ENCODE measurements around the gene CRADD.
A peak's percentile ranks its signal among the peaks of the same experiment; 100 is the strongest.
"Not testable (repeated sequence)": the region's sequence is repeated elsewhere in the genome, so short reads cannot be mapped to it uniquely, and the experiment has no call there.

Gene CRADD

DNA sequence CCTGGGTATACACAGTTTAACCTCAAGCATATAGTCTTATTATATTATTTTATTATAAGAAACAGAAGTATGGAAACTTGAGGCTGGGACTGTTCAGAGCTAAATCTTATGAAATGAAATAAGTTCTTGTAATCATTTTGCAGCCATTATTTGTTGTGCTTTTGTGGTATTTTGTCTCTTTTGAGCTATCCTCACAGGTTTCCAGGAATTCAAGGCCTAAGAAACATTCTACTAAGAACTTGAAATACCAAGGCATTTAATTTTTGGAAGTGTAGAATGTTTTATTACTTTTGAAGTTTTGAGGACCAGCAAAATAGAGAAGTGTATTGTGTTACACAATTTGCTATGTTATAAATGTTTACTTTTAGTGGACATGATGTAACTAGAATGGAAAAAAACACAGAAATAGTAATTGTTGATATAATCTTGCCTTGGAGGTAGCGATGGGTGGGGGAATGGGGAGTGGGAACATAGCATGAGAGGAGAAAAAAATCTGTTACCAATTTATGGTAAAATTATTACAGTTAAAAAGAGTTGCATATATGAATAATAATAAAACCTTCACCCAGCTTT, 81.7 kb downstream of the CRADD start:
- DNase-seq (ENCODE audit: low read depth): no peak

DNA sequence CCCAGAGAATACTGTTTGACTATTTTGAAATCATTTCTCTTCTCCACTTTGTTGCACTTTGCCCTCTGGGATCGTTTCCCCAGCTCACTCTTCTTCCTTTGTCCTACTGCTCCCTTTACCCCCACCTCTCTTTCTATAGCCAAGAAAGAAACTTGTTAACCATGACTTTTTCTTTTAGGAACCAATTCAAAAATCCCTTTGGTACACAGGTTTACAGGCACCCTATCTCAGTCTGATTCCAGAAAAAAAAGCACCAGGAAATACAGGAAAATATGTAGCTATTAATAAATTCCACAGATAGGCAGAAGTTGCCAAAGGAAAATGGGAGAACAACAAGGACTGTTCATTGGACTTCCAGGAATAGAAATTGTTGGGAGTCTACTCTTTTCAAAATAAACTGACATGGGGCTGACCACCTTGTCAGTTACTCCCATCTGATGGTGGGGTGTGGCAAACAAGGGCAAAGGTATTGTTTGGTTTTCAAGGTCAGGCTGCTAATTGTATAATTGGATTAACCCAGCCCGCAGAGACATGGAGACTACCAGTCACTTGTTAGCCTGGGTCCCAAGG, 82.4 kb downstream of the CRADD start:
- no peak for DNase-seq (ENCODE audit: low read depth)

DNA sequence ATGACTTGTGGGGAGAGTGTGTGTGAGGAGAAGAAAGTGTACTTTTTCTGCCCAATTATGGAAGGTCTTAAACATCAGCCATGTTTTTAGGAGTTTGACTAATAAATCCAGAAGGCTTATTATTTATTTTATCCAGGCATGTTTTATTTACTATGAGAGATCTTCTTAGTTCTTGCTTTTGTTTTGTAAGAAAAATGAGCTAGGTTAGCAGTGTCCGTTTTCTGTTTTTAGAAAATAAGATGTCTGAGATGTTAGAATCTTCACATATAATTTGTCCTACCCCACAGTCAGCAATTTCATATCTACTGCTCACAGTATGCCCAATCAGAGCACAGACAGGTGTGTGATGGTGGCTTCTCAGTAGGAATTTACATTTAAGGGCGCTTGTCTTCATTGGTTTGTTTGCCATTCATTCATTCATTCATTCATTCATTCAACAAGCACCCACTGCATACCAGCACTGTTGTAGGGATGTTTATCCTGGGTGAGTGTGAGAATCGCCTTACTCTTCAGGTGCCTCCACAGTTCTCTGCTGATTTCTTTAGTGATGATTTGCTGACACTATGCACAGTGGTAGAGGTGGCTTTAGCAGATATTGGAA, 83.2 kb downstream of the CRADD start:
- DNase-seq (ENCODE audit: low read depth): no peak

DNA sequence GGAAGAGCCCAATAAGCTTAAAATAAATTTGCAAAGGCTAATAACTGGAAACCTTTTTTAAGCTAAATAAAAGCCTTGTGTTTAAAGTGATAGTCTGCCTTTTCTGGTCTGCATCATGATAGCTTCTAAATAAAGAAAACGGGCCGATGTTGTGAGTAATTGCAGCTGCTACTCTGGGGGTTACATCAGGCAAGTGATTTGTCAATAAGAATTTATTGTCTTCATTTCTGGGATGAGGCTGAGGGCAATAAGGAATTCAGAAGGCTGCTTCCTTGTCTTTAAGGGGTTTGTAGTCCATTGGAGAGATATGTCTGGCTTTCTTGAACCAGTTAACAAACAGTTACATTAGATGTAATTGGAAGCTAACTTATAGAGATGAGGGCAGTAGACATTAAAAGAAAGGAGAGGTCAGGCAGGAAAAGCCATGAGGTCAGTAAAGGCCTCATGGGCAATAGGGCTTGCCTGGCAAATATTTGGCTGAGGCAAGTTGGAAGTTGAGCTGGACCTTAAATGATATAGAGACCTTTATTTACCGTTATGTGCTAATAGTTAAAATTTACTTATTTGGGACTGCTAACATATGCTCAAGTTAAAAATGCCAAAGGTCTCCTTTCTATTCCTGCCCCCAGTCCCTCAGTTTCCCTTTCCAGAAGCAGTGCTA, 85.0 kb downstream of the CRADD start:
- DNase-seq (ENCODE audit: low read depth): no peak

DNA sequence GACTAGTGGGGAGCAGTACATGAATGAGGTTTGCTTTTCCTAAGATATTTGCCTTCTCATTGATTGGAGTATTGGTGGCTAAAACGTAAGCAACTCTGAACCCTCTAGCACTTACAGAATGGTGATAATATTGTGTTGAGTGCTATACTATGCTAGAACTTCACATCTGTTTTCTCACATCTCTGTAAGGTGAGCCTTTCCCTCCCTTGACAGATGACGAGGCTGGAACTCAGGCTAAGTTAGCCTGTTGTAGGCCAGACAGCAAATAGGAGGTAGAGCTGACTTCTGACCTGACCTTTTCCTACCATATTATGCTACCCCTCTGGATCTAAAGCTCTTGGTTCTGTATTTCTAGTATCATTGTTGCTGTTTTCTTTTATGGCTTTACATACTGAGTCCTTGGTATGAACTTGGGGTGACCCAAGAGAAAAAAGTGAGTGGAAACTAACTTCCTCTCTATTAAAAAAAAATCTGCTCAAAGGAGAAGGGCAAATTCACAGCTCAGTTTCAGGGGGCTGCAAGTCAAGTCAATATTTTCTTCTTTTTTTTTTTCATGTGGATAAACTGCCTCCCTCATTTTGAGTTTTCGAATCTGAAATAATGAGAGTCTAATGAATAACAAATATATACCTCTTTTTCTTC, 85.9 kb downstream of the CRADD start:
- no peak for DNase-seq (ENCODE audit: low read depth)

DNA sequence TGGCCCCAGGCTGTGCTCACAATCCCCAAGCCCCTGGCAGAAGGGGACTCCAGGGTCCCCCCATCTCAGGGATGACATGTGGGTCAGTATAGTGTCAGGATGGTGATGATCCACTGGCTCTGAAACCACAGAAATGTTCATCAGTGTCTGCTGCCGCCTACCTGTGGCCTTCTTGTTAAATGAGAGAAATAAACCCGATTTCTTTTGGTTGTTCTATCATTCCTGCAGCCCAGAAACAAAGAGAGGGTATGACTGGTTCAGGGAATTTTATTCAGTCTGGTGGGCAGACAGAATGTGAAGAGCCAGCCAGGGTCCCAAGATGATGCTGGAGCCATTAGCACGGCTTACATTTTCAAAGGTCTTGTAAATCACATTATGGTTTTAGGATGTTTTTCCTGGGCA, 86.6 kb downstream of the CRADD start:
- no peak for DNase-seq (ENCODE audit: low read depth)

DNA sequence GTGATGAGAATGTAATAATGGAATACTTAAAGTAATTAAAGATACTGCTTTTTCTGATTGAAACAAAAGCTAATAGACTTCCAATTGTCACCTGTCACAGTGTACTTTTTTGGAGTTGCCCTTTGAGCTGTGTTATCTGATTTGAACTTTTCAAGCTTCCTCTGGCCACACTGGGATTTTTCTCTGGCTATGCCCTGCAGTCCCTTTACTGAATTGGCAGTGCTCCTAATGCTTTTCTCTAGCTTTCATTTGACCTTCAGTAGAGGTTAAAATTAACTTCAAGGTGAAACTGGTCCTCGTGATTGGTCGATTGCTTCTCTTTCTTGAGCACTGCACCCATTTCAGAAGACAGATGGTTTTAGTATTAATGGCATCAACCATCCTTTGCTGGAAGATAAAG, 89.2 kb downstream of the CRADD start:
- DNase-seq (ENCODE audit: low read depth): no peak

DNA sequence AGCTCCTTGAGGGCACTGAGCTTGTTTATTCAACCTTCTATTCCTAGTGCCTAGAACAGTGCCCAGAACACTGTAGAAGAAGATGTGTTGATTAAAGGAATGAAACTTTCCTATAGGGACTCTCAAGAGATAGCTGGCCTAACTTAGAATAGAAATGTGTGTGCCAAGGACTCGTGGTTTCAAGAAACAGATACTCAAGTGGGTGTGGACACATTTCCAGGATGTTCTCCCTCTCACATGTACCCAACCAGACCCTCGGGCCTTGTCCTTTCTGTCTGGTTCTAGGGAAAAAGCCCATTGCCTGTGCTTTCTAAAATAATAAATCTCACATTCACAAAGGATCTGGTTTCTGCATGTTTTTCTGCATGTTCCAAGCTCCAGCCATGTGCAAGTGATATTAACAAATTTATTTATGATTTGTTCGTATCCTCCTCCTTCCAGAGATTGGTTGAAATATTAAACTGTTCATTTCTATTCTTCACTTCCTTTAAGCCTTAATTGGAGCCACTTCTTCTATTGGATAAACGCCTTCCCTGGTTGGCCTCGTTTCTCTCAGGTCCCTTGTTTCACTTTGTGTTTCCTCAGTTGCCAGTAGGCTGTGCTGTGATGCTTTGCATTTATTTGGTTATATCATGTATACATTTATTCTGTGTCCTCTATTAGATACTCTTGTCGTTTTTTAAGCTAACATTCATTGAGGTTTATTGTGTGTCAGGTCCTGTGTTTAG, 89.8 kb downstream of the CRADD start:
- no peak for DNase-seq (ENCODE audit: low read depth)

DNA sequence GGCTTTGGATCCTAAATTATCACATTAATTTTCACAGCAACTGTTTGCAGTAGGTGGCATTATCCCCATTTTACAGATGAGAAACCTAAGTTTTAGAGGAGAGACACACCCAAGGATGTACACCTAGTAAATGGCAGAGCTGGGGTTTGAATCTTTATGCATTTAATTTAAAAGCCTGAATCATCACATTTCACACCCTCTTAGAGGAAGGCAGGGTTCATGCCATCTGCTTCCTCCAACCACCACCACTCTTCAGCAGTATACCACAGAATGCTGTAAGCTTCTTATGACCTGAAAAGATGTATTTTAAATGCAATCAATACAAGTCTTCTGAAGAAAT, 90.3 kb downstream of the CRADD start:
- no peak for DNase-seq (ENCODE audit: low read depth)

DNA sequence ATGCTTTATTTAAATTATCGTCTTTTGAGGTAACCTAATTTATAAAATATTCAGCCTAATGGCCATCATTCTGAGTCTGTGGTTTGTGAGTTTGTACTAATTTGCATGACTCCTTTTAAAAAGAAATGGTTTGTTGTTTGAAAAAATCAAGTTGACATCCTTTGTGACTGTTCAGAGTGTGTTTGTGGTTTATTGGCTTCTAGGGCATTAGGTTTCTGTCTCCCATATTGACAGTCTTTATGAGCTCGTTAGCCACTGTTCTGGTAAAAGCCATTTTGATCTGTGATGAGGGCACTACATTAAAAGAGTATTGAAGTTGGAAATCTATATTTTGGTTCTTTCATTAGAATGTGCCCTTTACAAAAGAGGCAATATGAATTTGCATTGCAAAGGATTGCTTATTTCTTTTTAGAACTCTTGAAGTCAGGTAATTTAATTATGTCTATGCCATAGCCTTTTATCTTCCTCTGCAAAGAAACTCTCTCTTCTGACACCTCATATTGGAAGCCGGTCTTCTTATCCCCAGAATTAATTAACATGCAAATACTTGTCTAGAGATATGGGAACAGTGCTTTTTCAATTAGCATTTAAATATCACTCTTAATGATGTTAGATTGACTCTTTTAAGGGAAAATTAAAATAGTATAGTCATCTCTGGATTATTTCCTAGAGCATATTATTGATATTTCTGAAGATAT, 95.0 kb downstream of the CRADD start:
- no peak for DNase-seq (ENCODE audit: low read depth)

DNA sequence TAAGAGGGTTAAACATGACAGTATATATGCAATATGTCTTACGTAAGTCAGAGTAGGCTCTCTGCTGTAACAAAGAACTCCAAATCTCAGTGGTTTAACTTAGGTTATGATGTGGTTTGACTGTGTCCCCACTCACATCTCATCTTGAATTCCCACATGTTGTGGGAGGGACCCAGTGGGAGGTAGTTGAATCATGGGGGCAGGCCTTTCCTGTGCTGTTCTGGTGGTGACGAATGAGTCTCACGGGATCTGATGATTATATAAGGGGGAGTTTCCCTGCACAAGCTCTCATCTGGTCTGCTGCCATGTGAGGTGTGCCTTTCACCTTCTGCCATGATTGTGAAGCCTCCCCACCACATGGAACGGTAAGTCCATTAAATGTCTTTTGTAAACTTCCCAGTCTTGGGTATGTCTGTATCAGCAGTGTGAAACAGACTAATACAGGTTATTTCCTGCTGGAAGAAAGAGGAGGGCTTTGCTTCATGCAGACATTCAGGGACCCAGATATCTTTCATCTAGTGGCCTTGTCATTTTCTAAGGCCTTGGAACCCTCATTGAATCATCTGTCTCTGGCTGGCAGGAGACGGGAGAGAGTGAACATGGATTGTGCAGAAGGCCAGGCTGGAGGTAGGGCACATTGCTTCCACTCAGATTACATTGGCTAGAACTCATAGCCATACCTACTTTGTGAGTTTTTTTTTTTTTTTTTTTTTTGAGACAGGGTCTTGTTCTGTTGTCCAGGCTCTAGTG, 96.1 kb downstream of the CRADD start:
- no peak for DNase-seq (ENCODE audit: low read depth)

DNA sequence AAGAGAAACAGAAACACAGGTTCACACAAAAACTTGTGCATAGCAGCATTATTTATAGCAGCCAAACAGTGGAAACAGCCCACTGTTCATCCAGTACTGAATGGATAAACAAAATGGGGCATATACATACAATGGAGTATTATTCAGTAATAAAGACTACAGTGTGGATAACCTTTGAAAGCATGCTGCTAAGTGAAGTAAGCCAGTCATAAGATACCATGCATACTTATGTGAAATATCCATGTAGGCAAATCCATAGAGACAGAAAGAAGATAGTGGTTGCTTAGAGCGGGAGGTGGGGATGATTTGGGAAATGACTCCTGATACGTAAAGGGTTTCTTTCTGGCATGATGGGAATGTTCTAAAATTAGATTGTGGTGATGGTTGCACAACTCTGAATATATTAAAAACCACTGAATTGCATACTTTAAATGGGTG, 99.4 kb downstream of the CRADD start:
- peak; percentile 86 for DNase-seq (ENCODE audit: low read depth)

DNA sequence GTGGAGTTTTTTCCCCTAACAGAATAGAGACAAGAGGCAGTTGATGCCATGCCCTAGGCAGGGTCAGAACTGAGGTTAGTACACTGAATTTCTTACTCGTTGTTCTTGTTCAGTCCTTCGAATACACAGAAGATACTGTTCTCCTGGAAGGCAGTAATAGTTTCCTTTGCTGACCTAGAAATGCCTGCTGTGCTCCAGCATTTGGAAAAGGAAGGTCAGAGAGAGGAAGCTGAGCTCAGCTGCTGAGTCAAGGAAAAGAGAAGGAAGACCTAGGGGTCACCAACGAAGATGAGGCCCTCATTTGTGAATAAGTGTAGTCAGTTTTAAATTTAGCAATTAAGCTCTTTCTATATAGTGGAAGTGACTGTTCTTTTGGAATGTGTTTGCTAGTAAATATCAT, 100.1 kb downstream of the CRADD start:
- DNase-seq (ENCODE audit: low read depth): no peak

DNA sequence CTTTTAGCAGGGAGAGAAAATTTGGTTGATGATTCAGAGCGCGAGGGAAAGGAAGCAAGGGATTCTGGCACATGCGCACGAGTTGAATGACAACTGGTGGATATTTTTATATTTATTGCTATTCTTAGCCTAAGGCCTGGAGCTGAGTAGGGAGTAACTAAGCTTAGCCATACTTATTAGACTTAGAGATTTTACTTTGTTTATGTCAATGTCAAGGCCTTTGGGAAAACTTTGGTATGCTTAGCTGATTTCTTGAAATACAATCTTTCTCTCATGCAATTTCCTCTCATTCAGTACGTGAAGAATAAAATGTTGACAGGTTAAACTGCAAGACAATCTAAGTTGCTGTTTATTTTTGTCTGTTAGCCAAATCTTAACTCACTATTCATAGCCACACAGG, 101.1 kb downstream of the CRADD start:
- DNase-seq (ENCODE audit: low read depth): peak; percentile 88

DNA sequence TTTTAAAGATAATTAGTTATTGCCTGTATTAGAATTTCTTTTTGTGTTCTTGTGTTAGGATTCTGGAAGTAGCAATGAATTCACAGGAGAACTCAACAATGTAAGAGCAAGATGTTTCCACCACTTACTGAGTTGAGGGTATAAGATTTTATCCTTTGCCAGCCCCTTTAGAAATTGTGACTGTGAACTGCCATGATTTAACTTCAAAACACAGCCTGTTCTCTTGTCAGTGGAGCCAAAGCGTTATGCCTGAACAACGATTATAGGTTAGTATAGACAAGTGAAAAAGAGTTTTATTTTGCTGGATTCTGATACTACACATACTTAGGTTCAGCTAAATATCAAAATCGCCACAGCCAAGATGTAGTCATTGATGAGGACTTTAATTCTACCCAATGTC, 101.6 kb downstream of the CRADD start:
- DNase-seq (ENCODE audit: low read depth): no peak

DNA sequence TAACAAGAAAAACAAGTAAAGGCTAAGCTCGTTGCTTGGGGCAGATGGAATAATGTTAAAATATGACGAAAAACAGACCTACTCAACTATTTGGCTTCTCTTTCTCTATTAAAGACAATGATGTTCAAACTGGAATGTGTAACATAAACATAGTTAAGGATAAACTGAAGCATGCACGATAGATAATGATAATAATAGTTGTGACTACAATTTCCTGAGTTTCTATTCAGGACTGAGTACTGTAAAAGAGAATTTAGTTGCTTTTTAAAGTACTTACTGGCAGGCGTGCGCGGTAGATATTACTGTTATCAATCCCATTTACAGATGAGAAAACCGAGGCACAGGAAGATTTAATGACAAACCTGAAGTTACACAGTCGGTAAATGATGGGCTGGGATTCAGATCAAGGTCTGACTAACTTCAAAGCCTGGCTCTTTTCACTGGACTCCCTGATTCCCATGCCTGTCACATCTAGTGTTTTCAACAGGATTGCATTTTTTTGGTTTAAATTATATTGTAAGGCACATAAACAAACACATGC, 103.0 kb downstream of the CRADD start:
- no peak for DNase-seq (ENCODE audit: low read depth)

DNA sequence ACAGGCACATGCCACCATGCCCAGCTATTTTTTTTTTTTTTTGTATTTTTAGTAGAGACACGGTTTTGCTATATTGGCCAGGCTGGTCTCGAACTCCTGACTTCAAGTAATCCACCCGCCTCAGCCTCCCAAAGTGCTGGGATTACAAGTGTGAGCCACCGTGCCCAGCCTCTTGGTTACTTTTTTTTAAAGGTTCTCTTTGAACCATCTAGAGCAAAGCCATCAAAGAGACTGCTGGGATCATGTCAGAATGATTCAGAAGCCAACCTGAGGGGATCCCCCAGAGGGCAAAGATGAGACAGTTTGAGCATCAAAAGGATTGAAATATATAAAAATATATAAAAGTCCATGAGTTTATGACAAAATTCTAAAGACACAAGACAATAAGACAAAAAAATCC, 103.7 kb downstream of the CRADD start:
- DNase-seq (ENCODE audit: low read depth): not testable (repeated sequence)

DNA sequence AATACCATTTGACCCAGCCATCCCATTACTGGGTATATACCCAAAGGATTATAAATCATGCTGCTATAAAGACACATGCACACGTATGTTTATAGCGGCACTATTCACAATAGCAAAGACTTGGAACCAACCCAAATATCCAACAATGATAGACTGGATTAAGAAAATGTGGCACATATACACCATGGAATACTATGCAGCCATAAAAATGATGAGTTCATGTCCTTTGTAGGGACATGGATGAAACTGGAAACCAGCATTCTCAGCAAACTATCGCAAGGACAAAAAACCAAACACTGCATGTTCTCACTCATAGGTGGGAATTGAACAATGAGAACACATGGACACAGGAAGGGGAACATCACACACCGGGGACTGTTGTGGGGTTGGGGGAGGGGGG, 104.8 kb downstream of the CRADD start:
- not testable (repeated sequence) for DNase-seq (ENCODE audit: low read depth)

DNA sequence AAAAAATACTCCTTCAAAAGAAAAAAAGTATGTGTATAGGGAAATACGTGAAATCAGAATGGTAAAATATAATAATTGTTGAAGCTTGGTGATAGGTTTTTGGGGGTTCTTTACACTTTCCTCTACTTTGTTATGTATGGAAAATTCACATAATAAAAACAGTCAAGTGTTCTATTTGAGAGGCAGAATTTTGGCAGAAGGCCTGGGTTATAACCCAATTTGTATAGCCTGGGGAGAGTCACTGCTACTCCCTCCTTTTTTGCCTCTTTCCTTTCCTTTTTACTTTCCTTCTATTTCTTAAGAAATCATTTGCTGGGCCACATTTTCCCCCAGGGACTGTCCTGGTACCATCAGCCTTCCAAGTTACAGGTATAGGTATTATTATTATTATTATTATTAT, 105.7 kb downstream of the CRADD start:
- no peak for DNase-seq (ENCODE audit: low read depth)

DNA sequence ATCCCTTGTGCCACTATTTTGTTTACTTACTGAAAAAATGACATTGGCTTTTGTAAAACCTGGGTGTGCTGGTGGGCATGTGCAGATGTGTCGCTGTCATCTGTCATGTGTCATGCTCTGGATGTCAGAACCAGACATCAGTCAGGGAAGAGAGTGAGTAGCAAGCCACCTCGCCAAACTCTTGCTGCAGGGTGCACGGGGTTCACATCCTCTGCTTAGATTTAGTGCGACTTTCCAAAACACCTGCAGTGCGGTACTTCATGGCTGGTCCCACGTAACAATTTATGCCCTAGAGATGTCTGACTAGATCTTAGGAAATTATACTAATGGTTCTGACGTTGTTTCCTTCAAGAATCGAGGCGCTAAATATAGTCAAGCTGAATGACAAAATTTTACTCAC, 106.7 kb downstream of the CRADD start:
- no peak for DNase-seq (ENCODE audit: low read depth)
